Cardiac muscle cell (in vitro differentiated cells and primary cell): ENCODE data around the gene RNF187. TPM values are rescaled to one million over a fixed set of nuclear protein-coding genes. Genes with fewer than 3 reads are reported as not detected.
"Not testable (repeated sequence)": the region's sequence is repeated elsewhere in the genome, so short reads cannot be mapped to it uniquely, and the experiment has no call there.

ENCODE experiments used
- DNase-seq, 2 donors: peaks; one replicate each; pipeline versions ENCODE4 v3.0.0 to v3.0.0-alpha.2; 2010 to 2017; ENCODE audit warnings: low read depth in 1 of 2, low spot score in 1 of 2
- H3K27ac ChIP-seq: fragments of 200-600 bp; sonication (generic); 2 replicates; pipeline ENCODE4 v1.5.1; 2016
- H3K27me3 ChIP-seq: fragments of 200-600 bp; sonication (generic); 2 replicates; pipeline ENCODE4 v1.6.0; 2016; ENCODE audit warnings: control low read depth
- H3K36me3 ChIP-seq: fragments of 200-600 bp; sonication (generic); 2 replicates; pipeline ENCODE4 v1.5.1; 2016; ENCODE audit warnings: control low read depth
- H3K4me1 ChIP-seq: fragments of 200-600 bp; sonication (generic); 2 replicates; pipeline ENCODE4 v1.8.1; 2017; ENCODE audit warnings: low read depth, mild to moderate bottlenecking, mixed run types
- H3K4me3 ChIP-seq: fragments of 200-600 bp; sonication (generic); 2 replicates; pipeline ENCODE4 v1.5.1; 2016; ENCODE audit warnings: mild to moderate bottlenecking
- H3K9me3 ChIP-seq: fragments of 200-600 bp; sonication (generic); 2 replicates; pipeline ENCODE4 v1.5.1; 2017; ENCODE audit warnings: low read depth, mild to moderate bottlenecking, control low read depth
- CTCF ChIP-seq: IDR thresholded peaks from 2 replicates; pipeline ENCODE4 v1.5.1; 2012; ENCODE audit warnings: low read depth, mild to moderate bottlenecking, low read length
- polyA plus RNA-seq: library from polyadenylated mRNA; unstranded; fragments of >200 nt; fragmentation: Nextera tagmentation; extraction: Ambion mirVana; gene quantifications from 2 replicates; pipeline ENCODE4 v1.2.1, GENCODE V29; 2016
- total RNA-seq: library from RNA; depleted of rRNA; stranded (reverse); fragments of >200 nt; gene quantifications from 2 replicates; pipeline ENCODE4 v1.2.3, GENCODE V29; 2016

RNF187 gene
- total and polyA plus RNA-seq, 2 experiments from 2014 or later = 86.5 to 213 TPM

- no peak overlapping the region for H3K4me3 ChIP-seq
- no peaks in the 10 kb centered on the region for H3K4me1 ChIP-seq
- TF ChIP-seq CTCF = no peak
- H3K27ac ChIP-seq = no peak overlapping the region
- no peaks in the 10 kb centered on the region for H3K9me3 ChIP-seq
- DNase-seq = no peak
- peaks cover 85% of the 10 kb centered on the region for H3K27me3 ChIP-seq
- no peaks in the 10 kb centered on the region for H3K36me3 ChIP-seq
These were observed 21.5 kb upstream of the RNF187 start for GRCh38 chr1:228465571-228466146.

GRCh38 chr1:228468188-228468587 lies 19.0 kb upstream of the RNF187 start:
- H3K27me3 ChIP-seq = peaks cover 64% of the 10 kb centered on the region
- not testable (repeated sequence) for DNase-seq, H3K36me3 ChIP-seq, H3K4me3 ChIP-seq, H3K9me3 ChIP-seq, H3K27ac ChIP-seq, H3K4me1 ChIP-seq

GRCh38 chr1:228469413-228470162 lies 17.6 kb upstream of the RNF187 start:
- no peak overlapping the region for H3K27ac ChIP-seq
- TF ChIP-seq CTCF = no peak
- H3K27me3 ChIP-seq = peaks cover 55% of the 10 kb centered on the region
- no peak for DNase-seq
- H3K9me3 ChIP-seq = no peaks in the 10 kb centered on the region
- no peaks in the 10 kb centered on the region for H3K4me1 ChIP-seq
- no peak overlapping the region for H3K4me3 ChIP-seq
- no peaks in the 10 kb centered on the region for H3K36me3 ChIP-seq

- Histone ChIP-seq H3K27ac (no peak overlapping the region), H3K9me3 (no peaks in the 10 kb centered on the region), H3K4me1 (no peaks in the 10 kb centered on the region), H3K36me3 (no peaks in the 10 kb centered on the region), H3K4me3 (no peak overlapping the region), H3K27me3 (peaks cover 39% of the 10 kb centered on the region)
- no peak for TF ChIP-seq CTCF
- no peak for DNase-seq
These were observed 15.9 kb upstream of the RNF187 start for GRCh38 chr1:228471154-228471761.

- peak; percentile 66 for TF ChIP-seq CTCF
- no peak overlapping the region for H3K4me3 ChIP-seq
- peak; percentile 70 to 71 for DNase-seq
- H3K4me1 ChIP-seq = no peaks in the 10 kb centered on the region
- no peaks in the 10 kb centered on the region for H3K36me3 ChIP-seq
- H3K9me3 ChIP-seq = no peaks in the 10 kb centered on the region
- H3K27me3 ChIP-seq = peaks cover 33% of the 10 kb centered on the region
- H3K27ac ChIP-seq = no peak overlapping the region
These were observed 15.3 kb upstream of the RNF187 start for GRCh38 chr1:228471762-228472398.
